Femur (tissue), 1 donor: Measurements from ENCODE around the gene DNPEP.
A peak's percentile ranks its signal among the peaks of the same experiment; 100 is the strongest.
"Not testable (repeated sequence)": the region's sequence is repeated elsewhere in the genome, so short reads cannot be mapped to it uniquely, and the experiment has no call there.

Source experiments
- DNase-seq: peaks from one replicate; pipeline ENCODE4 v3.0.0-alpha.2; 2017

The DNPEP gene

DNA sequence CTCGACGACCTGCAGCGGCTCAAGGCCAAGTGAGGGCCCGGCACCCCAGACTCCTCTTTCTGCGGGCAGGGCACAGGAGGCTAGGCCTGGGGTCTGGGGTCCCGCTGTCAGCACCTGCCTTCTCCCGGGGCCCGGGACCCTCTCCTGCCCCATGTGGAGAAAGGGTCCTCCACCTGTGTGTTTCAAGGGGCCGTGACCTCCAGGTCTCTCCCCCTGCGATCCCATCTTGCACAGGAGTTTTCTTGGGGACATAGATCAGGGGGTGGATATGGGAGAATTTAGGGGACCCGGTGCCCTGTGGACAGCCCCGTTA is 31.3 kb upstream of the DNPEP start:
- DNase-seq = no peak

DNA sequence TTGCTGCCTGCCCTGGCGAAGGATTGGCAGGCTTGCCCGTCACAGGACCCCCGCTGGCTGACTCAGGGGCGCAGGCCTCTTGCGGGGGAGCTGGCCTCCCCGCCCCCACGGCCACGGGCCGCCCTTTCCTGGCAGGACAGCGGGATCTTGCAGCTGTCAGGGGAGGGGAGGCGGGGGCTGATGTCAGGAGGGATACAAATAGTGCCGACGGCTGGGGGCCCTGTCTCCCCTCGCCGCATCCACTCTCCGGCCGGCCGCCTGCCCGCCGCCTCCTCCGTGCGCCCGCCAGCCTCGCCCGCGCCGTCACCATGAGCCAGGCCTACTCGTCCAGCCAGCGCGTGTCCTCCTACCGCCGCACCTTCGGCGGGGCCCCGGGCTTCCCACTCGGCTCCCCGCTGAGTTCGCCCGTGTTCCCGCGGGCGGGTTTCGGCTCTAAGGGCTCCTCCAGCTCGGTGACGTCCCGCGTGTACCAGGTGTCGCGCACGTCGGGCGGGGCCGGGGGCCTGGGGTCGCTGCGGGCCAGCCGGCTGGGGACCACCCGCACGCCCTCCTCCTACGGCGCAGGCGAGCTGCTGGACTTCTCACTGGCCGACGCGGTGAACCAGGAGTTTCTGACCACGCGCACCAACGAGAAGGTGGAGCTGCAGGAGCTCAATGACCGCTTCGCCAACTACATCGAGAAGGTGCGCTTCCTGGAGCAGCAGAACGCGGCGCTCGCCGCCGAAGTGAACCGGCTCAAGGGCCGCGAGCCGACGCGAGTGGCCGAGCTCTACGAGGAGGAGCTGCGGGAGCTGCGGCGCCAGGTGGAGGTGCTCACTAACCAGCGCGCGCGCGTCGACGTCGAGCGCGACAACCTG is 30.7 kb upstream of the DNPEP start, which contains the start of gene DES:
Gene DES (plus strand): TSS at position 223 of the 857 bp plus-strand sequence. CDS start 86 bp downstream, at position 309.
- DNase-seq = peak; percentile 81

DNA sequence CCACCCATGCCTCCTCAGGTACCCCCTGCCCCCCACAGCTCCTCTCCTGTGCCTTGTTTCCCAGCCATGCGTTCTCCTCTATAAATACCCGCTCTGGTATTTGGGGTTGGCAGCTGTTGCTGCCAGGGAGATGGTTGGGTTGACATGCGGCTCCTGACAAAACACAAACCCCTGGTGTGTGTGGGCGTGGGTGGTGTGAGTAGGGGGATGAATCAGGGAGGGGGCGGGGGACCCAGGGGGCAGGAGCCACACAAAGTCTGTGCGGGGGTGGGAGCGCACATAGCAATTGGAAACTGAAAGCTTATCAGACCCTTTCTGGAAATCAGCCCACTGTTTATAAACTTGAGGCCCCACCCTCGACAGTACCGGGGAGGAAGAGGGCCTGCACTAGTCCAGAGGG is 29.7 kb upstream of the DNPEP start:
- DNase-seq = peak; percentile 62

DNA sequence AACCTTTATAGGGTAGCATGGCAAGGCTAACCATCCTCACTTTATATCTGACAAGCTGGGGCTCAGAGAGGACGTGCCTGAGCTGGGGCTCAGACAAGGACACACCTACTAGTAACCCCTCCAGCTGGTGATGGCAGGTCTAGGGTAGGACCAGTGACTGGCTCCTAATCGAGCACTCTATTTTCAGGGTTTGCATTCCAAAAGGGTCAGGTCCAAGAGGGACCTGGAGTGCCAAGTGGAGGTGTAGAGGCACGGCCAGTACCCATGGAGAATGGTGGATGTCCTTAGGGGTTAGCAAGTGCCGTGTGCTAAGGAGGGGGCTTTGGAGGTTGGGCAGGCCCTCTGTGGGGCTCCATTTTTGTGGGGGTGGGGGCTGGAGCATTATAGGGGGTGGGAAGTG is 29.2 kb upstream of the DNPEP start:
- DNase-seq = no peak

DNA sequence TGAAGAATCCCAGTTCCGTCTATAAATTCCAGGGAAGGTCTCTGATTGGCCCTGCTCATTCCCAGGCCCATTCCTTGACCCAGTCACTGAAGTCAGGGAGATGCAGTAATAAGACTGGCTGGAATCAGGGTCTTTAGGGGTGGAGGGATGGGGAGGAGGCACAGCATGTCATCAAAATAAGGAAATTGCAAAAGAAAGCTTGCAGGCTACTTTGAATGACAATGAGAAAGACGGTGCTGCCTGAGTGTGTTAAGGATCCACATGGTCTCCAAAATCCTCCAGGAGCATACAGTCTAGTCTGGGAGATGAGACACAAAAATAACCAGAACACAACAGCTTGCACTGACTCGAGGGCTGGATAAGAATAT is 28.5 kb upstream of the DNPEP start:
- DNase-seq = no peak

DNA sequence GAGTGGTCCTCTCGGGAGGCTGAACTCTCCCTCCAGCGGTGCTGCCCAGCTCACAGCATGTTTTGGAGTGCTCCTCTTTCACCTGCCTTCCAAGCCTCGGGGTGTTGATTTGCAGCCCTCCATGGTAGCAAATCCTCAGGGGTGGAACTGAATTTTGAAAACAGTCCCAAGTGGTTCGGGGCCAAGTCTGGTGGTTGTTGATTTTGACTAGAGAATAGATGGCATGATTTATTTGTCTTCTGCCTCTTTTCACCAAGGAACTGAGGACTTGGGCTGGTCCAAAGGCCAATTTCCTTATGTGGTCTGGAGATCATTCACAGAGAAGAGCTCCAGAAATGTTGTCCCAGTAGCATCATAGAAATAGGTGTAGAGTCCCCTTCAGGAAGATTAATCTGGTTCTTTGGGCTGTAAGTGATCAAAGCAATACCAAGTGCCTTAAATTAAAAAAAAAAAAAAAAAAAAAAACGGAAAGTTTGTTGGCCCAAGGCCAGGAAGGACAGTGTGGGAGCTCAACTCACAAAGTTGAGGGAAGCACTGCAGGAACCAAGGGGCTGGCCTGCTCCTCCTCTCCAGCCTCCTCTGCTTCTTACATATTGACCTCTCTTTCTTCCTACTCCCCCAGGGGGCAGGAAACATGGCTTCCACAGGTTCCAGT is 28.0 kb upstream of the DNPEP start:
- no peak for DNase-seq

DNA sequence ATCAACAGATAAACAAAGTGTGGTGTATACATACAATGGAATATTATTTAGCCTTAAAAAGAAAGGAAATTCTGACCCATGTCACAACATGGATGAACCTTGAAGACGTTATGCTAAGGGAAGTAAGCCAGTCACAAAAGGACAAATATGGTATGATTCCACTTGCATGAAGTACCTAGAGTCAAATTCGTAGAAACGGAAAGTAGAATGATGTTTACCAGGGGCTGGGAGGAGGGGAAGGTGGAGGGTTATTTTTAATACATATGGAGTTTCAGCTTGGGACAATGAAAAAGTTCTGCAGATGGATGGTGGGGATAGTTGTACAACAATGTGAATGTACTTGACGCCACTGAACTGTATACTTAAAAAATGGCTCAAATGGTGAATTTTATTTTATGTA is 27.1 kb upstream of the DNPEP start:
- no peak for DNase-seq

DNA sequence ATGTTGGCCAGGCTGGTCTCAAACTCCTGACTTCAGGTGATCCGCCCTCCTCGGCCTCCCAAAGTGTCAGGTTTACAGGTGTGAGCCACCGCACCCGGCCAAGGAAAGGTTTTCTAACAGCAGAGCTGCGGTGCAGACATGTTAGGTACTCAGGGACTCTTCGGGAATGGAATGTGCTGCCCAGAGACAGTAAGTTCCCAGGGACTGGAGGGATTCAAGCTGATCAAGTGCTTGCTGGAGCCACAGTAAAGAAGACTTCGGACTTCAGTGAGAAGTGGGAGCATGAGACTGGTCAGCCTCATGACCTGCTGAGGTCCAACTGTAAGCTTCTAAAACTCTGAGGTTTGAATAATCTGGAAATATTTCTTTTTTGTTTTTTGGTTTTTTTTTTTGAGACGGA is 22.7 kb upstream of the DNPEP start:
- DNase-seq = no peak

DNA sequence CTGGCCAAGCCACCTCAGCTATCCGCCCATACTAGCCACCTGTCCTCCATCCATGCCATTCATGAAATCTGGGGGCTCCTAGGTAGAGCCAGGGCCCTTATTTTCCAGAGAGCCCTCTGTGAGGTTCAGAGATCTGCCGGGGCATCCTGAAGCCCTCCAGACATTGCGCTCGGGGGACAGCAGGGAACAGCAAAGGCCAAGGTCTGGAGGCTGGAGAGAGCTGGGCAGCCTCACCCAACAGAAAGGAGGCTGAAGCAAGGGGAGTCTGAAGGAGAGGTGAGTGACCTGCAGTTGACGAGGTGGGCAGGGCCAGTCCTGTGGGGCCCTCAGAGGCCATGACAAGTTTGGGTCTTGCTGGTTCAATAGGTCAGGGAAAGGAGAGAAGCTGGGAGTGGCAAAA is 21.9 kb upstream of the DNPEP start:
- DNase-seq = no peak

DNA sequence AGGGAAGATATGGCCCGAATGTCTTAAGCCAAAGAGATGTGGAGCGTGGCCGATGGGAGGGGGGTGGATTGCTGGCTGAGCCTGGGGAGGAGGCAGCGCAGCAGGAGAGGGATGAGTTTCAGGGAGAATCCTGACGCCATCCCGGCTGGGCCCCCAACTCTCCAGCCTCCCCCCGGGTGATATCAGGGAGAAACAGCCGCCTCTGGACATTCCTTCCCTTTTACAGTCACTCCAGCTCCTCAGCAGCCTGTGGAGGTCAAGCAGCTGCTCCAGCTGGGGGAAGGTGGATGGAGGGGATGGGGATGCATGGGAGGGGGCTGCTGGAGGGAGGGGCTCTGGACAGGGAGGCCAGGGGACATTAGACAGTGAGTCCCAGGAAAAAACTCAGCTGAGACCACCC is 20.9 kb upstream of the DNPEP start:
- no peak for DNase-seq

DNA sequence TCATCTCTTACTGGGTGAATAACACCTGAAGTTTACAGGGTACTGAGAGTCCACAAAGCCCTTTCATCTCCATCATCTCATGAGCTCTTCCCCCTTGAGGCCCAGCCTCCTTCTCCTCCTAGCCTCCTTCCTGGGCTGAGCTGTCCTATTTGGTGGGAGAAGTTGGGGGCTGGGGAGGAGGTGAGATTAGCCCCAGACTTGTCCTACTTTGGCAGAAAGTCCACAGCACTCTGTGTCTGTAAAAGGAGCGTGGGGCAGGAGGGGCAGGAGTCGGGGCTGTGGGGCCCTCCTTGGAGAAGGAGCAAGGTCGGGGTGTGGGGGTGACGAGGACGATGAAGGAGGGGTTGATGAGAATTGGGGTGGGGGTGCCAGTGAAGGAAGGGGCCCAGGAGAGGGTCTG is 20.5 kb upstream of the DNPEP start:
- DNase-seq = no peak

DNA sequence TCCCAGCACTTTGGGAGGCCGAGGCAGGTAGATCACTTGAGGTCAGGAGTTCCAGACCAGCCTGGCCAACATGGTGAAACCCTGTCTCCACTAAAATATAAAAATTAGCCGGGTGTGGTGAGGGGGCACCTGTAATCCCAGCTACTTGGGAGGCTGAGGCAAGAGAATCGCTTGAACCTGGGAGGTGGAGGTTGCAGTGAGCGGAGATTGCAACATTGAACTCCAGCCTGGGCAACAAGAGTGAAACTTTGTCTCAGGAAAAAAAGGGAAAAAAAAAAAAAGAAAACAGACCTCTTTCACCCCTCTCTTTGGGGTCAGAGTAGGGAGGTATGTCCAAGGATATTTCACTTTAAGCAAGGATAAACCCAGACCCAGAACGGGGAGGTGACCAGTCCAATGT is 19.6 kb upstream of the DNPEP start:
- DNase-seq = not testable (repeated sequence)

DNA sequence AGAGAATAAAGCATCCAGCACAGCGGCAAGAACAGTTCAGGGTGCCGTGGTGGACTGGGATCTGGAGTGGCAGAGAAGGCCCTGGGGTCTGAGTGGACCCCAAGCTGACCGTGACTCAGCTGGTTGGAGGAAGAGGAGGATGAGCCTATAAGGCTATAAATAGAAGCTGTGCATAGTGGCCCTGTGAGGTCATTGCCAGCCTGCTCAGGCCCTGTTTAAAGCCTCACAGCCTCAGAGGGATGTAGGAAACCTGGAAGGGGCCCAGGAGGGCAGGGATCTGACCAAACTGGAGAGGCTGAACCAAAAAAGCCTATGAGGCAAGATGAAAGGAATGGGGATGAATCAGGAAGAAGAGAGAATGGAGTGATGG is 19.1 kb upstream of the DNPEP start:
- DNase-seq = peak; percentile 60

DNA sequence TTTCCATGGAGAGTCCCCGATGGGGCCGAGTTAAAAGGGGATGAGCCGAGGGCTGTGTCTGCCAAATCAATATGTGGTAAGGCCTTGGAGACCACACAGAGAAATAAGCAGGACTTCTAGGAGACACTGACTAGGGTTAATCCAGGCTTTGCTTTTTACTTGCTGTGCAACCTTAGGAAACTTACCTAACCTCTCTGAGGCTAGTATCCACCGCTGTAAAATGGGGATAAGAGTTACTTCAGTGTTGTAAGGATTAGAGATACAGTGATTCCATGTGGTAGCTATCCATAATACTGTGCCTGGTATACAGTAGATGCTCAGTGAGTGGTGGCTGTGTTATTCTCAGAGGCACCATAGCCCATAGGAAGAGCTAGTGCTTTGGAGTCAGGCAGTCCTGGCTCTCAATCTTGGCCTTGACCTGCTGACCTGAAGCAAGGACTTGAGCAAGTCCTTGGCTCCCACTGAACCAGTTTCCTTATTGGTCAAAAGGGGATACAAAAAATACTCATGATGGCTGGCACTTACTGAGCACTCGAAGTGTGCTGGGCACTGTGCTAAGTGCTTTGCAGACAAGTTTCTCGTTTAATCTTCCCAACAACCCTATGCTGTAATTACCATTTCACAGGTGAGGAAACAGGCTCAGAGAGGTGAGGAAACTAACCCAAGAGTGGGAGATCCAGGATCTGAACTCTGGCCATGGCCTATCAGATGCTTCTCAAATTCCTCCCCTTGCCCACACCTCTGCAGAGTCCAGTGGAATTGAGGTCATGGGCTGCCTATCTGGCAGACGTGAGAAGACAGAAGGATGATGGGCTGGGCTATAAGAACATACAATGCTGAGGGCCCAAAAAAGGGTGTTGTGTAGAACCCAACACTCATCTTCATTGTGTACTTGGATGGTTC is 18.5 kb upstream of the DNPEP start:
- no peak for DNase-seq

DNA sequence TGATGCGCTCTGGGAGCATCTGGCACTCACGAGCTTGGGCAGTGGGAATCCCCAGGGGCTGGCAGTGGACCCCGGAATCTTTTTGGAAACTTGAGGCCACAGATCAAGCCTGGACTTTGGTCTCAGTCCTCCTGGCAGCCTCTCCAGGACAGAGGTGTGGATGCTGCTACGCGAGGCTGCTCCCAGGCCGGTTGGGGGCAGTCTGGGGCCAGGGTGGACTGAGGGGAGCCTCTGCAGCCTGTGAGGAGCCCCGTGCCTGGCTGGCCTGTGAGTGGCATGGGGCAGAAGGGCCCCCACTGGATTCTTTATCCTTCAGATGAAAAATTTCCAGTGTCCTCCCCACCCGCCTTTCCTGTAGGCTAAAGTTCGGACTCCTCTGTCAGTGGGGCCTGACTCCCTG is 17.7 kb upstream of the DNPEP start:
- DNase-seq = no peak

DNA sequence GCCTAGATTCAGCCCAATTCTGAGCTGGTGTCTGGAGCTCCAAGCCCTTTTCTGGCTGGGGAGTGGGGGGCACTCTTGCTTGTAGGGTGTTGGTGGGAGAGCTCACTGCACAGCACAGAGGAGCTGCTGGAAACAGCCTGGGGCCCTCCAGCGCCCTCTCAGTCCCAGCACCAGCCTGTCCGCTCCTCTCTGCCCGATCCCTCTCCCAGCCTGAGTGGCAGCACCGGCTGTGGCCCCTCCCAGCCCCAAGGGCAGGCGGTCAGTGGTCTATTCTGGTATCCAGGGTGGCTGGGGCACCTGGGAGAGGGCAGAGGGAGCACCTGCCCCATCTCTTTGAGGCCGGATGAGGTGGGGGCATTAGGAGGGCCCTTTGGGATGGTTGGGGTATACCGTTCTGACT is 17.2 kb upstream of the DNPEP start:
- DNase-seq = peak; percentile 72

DNA sequence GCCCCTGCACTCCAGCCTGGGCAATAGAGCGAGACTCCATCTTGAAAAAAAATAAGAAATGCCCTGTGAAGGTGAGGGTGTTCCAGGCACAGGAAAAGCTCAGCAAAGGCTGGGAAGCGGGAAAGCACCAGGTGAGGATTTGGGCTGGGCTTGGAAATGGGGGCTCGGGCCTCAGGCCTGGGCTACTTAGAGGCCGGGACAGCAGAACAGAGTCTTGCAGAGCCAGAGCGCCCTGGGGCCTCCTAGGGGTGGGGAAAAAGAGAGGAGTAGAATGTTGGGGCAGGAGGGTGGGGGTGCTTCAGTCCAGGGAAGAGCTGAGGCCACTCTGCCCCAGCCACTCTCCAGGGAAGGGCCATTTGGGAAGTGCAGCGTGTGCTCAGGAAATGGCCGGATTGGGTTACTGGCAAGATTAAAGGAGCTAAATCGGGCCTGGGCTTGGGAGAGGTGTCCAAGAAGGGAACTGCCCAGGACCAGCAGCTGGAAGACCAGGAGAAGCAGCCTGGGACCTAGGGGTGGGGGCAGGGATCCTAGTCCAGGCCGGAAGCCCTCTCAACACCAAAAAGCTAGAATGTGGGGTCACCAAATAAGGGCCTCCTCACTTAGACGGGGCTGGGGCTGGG is 16.7 kb upstream of the DNPEP start:
- peak; percentile 66 for DNase-seq

DNA sequence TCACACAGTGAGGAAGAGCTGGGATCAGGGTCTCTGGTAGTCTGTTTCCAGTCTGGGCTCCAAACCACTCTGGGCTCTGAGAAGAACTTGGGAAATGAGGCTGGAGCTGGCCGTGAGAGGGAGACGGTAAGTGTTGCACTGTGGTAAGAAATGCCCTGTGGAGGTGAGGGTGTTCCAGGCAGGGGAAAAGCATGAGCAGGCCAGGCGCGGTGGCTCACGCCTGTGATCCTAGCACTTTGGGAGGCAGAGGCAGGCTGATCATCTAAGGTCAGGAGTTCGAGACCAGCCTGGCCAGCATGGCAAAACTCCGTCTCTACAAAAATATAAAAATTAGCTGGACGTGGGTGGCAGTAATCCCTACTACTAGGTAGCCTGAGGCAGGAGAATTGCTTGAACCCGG is 16.1 kb upstream of the DNPEP start:
- DNase-seq = no peak

DNA sequence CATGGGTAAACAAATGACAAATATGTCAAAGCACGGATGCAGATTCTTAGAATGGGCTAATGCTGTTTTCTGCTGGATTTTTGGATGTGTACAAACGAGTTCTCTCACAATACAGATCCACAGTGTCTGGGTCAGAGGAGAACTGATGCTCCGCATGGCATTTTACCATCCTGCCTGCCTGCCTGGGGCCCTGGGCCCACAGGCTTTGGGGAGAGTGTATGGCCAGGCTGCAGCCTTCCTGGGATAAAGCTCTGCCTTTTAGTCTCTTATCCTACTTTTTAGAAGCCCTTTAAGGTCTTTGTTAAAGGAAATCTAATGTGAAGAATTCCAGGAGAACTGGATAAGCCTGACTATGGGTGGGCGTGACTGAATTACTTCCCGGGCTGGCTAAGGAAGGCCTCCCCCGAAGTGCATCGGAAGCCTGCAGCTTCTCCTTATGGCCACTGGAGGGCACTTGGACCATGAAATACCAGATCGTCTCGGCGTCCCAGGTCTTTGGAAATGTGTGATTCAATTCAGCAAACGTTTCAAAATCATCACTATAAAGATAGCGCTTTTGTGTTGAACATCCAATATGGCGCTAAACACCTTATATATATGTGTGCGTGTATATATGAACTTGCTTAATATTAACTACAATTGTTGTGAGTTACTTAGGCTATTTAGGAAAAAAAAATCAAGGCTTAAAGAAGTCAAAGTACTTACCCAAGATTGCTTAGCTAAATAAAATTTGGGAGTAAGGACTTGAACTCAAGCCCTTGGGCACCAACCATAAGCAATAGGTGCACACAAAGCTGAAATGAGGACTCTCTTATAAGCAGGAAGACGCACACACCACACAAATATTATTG is 15.2 kb upstream of the DNPEP start:
- peak; percentile 84 for DNase-seq

DNA sequence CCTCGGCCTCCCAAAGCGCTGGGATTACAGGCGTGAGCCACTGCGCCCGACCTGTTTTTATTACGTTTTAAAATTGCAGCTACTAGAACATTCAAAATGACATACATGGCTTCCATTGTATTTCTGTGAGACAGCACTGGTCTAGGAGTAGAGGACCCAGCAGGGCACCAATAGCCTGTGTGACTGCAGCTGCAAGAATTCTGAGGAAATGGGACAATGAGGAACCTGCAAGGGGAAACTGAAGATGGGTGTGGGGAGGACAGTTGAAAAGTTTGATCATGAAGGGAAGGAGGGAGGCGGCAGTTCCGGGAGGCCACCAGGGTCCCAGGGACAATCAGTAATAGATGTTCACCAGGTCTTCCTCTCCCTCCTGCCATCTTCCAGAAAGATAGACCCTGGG is 13.9 kb upstream of the DNPEP start:
- DNase-seq = no peak

DNA sequence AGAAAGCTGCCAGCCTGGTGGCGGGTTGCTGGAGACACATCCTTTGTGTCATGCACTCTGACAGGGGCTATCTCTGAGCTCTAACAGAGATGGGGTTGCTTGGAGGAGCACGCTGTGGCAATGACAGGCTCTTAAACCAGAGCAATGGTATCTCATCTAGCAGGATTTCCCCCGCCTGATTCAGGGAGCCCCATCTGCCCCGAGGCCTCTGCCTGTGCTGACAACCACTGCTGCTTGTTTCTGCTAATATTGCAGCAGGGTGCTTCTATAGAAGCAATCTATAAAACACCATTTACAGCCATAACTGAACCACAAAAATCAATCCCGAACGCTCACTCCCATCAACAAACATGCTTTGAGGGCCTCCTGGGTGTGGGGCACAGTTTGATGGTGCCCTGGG is 12.8 kb upstream of the DNPEP start:
- DNase-seq = no peak
